WTC11 (cell line): Measurements from ENCODE around the gene ZNF620. TPM values are rescaled to one million over a fixed set of nuclear protein-coding genes. Genes with fewer than 3 reads are reported as not detected.

Experiments used
- ATAC-seq: fragments of 200-7000 bp; cut with Tn5 transposase; 2 replicates; pipeline ENCODE4 v1.10.0; 2021; ENCODE audit warnings: mild to moderate bottlenecking, moderate library complexity
- CTCF ChIA-PET: fragments of 300-600 bp; sonication (Branson Sonifier 250); formaldehyde crosslinking; loops from one replicate; lab custom pipeline; 2021; ENCODE audit warnings: antibody characterized with exemption; lab: Charles Lee
- POLR2A ChIA-PET: fragments of 350-600 bp; sonication (Branson Sonifier 250); formaldehyde crosslinking; loops from one replicate; lab custom pipeline; 2021; ENCODE audit warnings: antibody characterized with exemption; lab: Charles Lee
- DNase-seq: peaks from one replicate; pipeline ENCODE4 v3.0.0; 2021; ENCODE audit warnings: low spot score
- H3K27ac Mint-ChIP-seq: 2 replicates; pipeline ENCODE4 v1.8.0; 2021; ENCODE audit warnings: mixed read lengths
- H3K27me3 Mint-ChIP-seq: 2 replicates; pipeline ENCODE4 v1.8.0; 2021; ENCODE audit warnings: low read depth, mild to moderate bottlenecking, moderate library complexity, mixed read lengths
- H3K36me3 Mint-ChIP-seq: 2 replicates; pipeline ENCODE4 v1.8.0; 2021; ENCODE audit warnings: mixed read lengths
- H3K4me1 Mint-ChIP-seq: 2 replicates; pipeline ENCODE4 v1.8.0; 2022; ENCODE audit warnings: mixed read lengths
- H3K4me3 Mint-ChIP-seq: 2 replicates; pipeline ENCODE4 v1.8.0; 2021; ENCODE audit warnings: mild to moderate bottlenecking, moderate library complexity, mixed read lengths
- H3K9me3 Mint-ChIP-seq: 2 replicates; pipeline ENCODE4 v1.8.0; 2021; ENCODE audit warnings: mixed read lengths
- AFF4 ChIP-seq: sonication (generic); formaldehyde crosslinking; IDR thresholded peaks from 2 replicates; pipeline ENCODE4 v1.8.1; 2023; ENCODE audit warnings: mild to moderate bottlenecking, missing genetic modification reagents, borderline replicate concordance
- ARID4B ChIP-seq: sonication (generic); formaldehyde crosslinking; IDR thresholded peaks from 2 replicates; pipeline ENCODE4 v1.8.0; 2023; ENCODE audit warnings: missing genetic modification reagents, mild to moderate bottlenecking, borderline replicate concordance
- E2F1 ChIP-seq: sonication (generic); formaldehyde crosslinking; IDR thresholded peaks from 2 replicates; pipeline ENCODE4 v1.8.0; 2022; ENCODE audit warnings: mild to moderate bottlenecking, missing genetic modification reagents
- FOXK1 ChIP-seq: sonication (generic); formaldehyde crosslinking; IDR thresholded peaks from 2 replicates; pipeline ENCODE4 v1.8.0; 2022; ENCODE audit warnings: mild to moderate bottlenecking, moderate library complexity, missing genetic modification reagents
- FOXP4 ChIP-seq: sonication (generic); formaldehyde crosslinking; IDR thresholded peaks from 2 replicates; pipeline ENCODE4 v1.8.0; 2022; ENCODE audit warnings: mild to moderate bottlenecking, missing genetic modification reagents
- HMGXB4 ChIP-seq: sonication (generic); formaldehyde crosslinking; IDR thresholded peaks from 2 replicates; pipeline ENCODE4 v1.8.1; 2023; ENCODE audit warnings: mild to moderate bottlenecking, moderate library complexity, missing genetic modification reagents
- IRF1 ChIP-seq: sonication (generic); formaldehyde crosslinking; IDR thresholded peaks from 2 replicates; pipeline ENCODE4 v1.8.0; 2023; ENCODE audit warnings: missing genetic modification reagents
- JAZF1 ChIP-seq: fragments of 250-450 bp; sonication (Bioruptor Pico); IDR thresholded peaks from 2 replicates; pipeline ENCODE4 v1.9.0; 2021; ENCODE audit warnings: moderate library complexity, mild to moderate bottlenecking, inconsistent platforms
- NFATC4 ChIP-seq: fragments of 250-450 bp; sonication (Bioruptor Pico); IDR thresholded peaks from 2 replicates; pipeline ENCODE4 v1.9.0; 2021; ENCODE audit warnings: mild to moderate bottlenecking
- NFYB ChIP-seq: sonication (generic); formaldehyde crosslinking; conservative IDR thresholded peaks from 2 replicates; pipeline ENCODE4 v1.8.0; 2022; ENCODE audit warnings: low read depth, missing genetic modification reagents
- PREB ChIP-seq: sonication (generic); formaldehyde crosslinking; IDR thresholded peaks from 2 replicates; pipeline ENCODE4 v1.8.1; 2022; ENCODE audit warnings: mild to moderate bottlenecking, missing genetic modification reagents, moderate library complexity, borderline replicate concordance
- USF1 ChIP-seq: sonication (generic); formaldehyde crosslinking; IDR thresholded peaks from 2 replicates; pipeline ENCODE4 v1.8.0; 2022; ENCODE audit warnings: mild to moderate bottlenecking, missing genetic modification reagents
- USF2 ChIP-seq: sonication (generic); formaldehyde crosslinking; IDR thresholded peaks from 2 replicates; pipeline ENCODE4 v1.8.1; 2023; ENCODE audit warnings: mild to moderate bottlenecking, missing genetic modification reagents, moderate library complexity
- total RNA-seq: library from RNA; stranded (reverse); gene quantifications from 3 replicates; pipeline ENCODE4 v1.2.3, GENCODE V29; 2021

The ZNF620 gene
- total RNA-seq, 1 experiment from 2014 or later: 15.6 TPM

- Mint-ChIP-seq H3K4me1 (peaks cover 16% of the 10 kb centered on the region), H3K27ac (peak overlapping the region; percentile 96), H3K27me3 (no peaks in the 10 kb centered on the region), H3K9me3 (0 out of 2 replicates have a peak, but pooled peaks cover 3% of the 10 kb centered on the region), H3K36me3 (peaks cover 26% of the 10 kb centered on the region), H3K4me3 (peak overlapping the region; percentile 96)
- ATAC-seq (no peak), DNase-seq (no peak)
- ChIA-PET POLR2A (interaction anchor here (0.5 to 2.3 kb wide), 5 partner anchors 19 to 137 kb away, joined by 3 to 24 read pairs (median 4); partner anchors contain the start of genes ENTPD3, RPL14, ZNF619 and ZNF620), CTCF (interaction anchor here (1.0 to 1.8 kb wide), 2 partner anchors 19 to 196 kb away, joined by 4 to 15 read pairs; partner anchors contain the start of gene ZNF620)
- TF ChIP-seq E2F1 (CRISPR knock-in tag) (0 out of 2 replicates have a peak, but pooled peaks have one; percentile 26), IRF1 (CRISPR knock-in tag) (no peak), JAZF1 (CRISPR knock-in tag) (no peak), NFYB (CRISPR knock-in tag) (no peak), FOXK1 (CRISPR knock-in tag) (no peak)
Measured at GRCh38 chr3:40524222-40524567, 18.4 kb downstream of the ZNF620 start.

- Mint-ChIP-seq H3K36me3 (peaks cover 29% of the 10 kb centered on the region), H3K4me1 (peaks cover 16% of the 10 kb centered on the region), H3K27ac (peak within 1 kb of the TSS; percentile 96), H3K27me3 (no peaks in the 10 kb centered on the region), H3K9me3 (no peaks in the 10 kb centered on the region), H3K4me3 (peak within 1 kb of the TSS; percentile 96)
- ChIA-PET CTCF (interaction anchor here (1.0 to 1.8 kb wide), 3 partner anchors 19 to 197 kb away, joined by 3 to 15 read pairs (median 4); partner anchors contain the start of gene ZNF620), POLR2A (interaction anchor here (1.0 to 2.3 kb wide), 4 partner anchors 19 to 72 kb away, joined by 3 to 24 read pairs (median 4); partner anchors contain the start of genes RPL14, ZNF619 and ZNF620)
- DNase-seq: peak; percentile 90
- ATAC-seq: peak; percentile 99
- TF ChIP-seq USF2 (CRISPR knock-in tag) (no peak; the same call in 1 of the 2 replicates), ARID4B (peak; percentile 88), NFYB (CRISPR knock-in tag) (peak; percentile 32; the same call in 1 of the 2 replicates), AFF4 (no peak), HMGXB4 (peak; percentile 62; the same call in 1 of the 2 replicates), NFATC4 (CRISPR knock-in tag) (0 out of 2 replicates have a peak, but pooled peaks have one; percentile 1), FOXP4 (CRISPR knock-in tag) (peak; percentile 66), PREB (CRISPR knock-in tag) (0 out of 2 replicates have a peak, but pooled peaks have one; percentile 15), USF1 (CRISPR knock-in tag) (peak; percentile 67; the same call in 1 of the 2 replicates)
Measured at GRCh38 chr3:40524568-40525285, 18.9 kb downstream of the ZNF620 start, which contains the start of gene ZNF621. Gene ZNF621, plus strand, starts transcription at chr3:40524960. Its CDS starts 881 bp downstream, at chr3:40525841.
